ENCODE measurements around the gene NEDD4L. TPM values are rescaled to one million over a fixed set of nuclear protein-coding genes. Genes with fewer than 3 reads are reported as not detected.
"Not testable (repeated sequence)": the region's sequence is repeated elsewhere in the genome, so short reads cannot be mapped to it uniquely, and the experiment has no call there.

Gene NEDD4L
- total and polyA plus RNA-seq, 4 experiments from 2014 or later: 2.8 to 4.1 (median 3.8) TPM

DNA sequence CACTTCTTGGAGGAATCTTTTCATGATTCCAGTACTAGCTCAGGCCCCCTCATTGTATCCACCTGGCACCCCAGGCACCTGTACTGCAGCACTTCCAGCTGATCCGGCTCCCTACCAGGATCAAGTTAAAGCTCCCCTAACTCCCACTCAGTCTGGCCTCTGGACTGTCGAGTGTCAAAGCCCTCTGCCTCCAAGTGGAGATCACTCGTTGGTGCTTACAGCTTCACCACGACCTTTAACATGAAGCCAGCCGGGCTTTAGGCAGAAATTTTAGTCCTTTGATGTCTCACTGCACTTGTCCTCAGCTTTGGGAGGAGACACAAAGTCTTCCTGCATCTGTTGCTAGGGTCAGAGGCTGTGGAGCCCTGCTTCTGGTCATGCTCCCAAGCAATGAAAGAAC lies 387.2 kb downstream of the NEDD4L start:
- no peak overlapping the region for H3K27ac Mint-ChIP-seq
- POLR2A ChIA-PET (ENCODE audit: partially characterized antibody): no interaction called here
- H3K27me3 ChIP-seq (ENCODE audit: insufficient read depth, low read length): no peaks in the 10 kb centered on the region
- no peaks in the 10 kb centered on the region for H3K36me3 Mint-ChIP-seq
- H3K4me1 ChIP-seq (ENCODE audit: insufficient read depth, low read length): no peaks in the 10 kb centered on the region
- intact Hi-C loops (cut with micrococcal nuclease): no loop called here
- H3K9me3 Mint-ChIP-seq: peaks cover 0 to 2% (median 0%) of the 10 kb centered on the region in 8 donors
- no peak overlapping the region for H3K4me3 Mint-ChIP-seq
- no peaks in the 10 kb centered on the region for H3K27me3 Mint-ChIP-seq
- H3K4me1 Mint-ChIP-seq: no peaks in the 10 kb centered on the region
- no peak for DNase-seq
- CTCF ChIA-PET (ENCODE audit: partially characterized antibody): no interaction called here
- H3K36me3 ChIP-seq (ENCODE audit: insufficient read depth, low read length): no peaks in the 10 kb centered on the region
- H3K4me3 ChIP-seq (ENCODE audit: low read length in 2 of 2): no peak overlapping the region
- H3K27ac ChIP-seq (ENCODE audit: low read depth, low read length): no peak overlapping the region
- no peaks in the 10 kb centered on the region for H3K9me3 ChIP-seq (ENCODE audit: control insufficient read depth in 1 of 2, low read length in 2 of 2)

DNA sequence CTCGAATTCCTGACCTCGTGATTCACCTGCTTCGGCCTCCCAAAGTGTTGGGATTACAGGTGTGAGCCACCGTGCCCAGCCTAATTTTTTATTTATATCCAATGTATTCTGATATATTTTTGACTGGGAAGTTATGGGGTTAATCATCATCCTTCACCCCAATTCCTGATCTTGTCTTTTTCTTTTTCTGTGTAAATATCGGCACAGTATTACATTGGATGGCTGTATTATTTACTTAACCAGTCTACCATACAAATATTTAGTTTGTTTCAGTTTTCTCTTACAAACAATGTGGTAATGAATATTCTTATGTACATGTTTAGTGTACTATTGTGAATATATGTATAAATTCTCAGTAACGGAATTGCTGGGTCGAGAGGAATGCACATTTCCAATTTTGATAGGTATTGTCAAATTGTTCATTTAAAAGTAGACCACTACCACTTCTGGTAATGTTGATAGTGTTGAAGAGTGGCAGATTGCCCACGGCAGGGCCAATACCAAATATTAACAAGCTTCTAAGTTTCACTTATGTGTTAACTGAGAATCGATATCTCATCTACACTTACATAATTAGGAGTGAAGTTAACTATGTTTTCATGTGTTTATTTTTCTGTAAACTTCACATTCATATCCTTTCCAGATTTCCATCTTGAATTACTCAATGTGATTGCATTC lies 388.2 kb downstream of the NEDD4L start:
- no peak for DNase-seq
- CTCF ChIA-PET (ENCODE audit: partially characterized antibody): no interaction called here
- H3K9me3 ChIP-seq (ENCODE audit: control insufficient read depth in 1 of 2, low read length in 2 of 2): no peaks in the 10 kb centered on the region
- no peak overlapping the region for H3K27ac ChIP-seq (ENCODE audit: low read depth, low read length)
- intact Hi-C loops (cut with micrococcal nuclease): no loop called here
- POLR2A ChIA-PET (ENCODE audit: partially characterized antibody): no interaction called here
- H3K27me3 ChIP-seq (ENCODE audit: insufficient read depth, low read length): no peaks in the 10 kb centered on the region
- no peaks in the 10 kb centered on the region for H3K4me1 ChIP-seq (ENCODE audit: insufficient read depth, low read length)
- Mint-ChIP-seq H3K9me3 (peaks cover 0 to 2% (median 0%) of the 10 kb centered on the region in 8 donors), H3K4me1 (no peaks in the 10 kb centered on the region), H3K36me3 (no peaks in the 10 kb centered on the region), H3K27me3 (no peaks in the 10 kb centered on the region), H3K27ac (no peak overlapping the region), H3K4me3 (no peak overlapping the region)
- H3K36me3 ChIP-seq (ENCODE audit: insufficient read depth, low read length): no peaks in the 10 kb centered on the region
- H3K4me3 ChIP-seq (ENCODE audit: low read length in 2 of 2): no peak overlapping the region

DNA sequence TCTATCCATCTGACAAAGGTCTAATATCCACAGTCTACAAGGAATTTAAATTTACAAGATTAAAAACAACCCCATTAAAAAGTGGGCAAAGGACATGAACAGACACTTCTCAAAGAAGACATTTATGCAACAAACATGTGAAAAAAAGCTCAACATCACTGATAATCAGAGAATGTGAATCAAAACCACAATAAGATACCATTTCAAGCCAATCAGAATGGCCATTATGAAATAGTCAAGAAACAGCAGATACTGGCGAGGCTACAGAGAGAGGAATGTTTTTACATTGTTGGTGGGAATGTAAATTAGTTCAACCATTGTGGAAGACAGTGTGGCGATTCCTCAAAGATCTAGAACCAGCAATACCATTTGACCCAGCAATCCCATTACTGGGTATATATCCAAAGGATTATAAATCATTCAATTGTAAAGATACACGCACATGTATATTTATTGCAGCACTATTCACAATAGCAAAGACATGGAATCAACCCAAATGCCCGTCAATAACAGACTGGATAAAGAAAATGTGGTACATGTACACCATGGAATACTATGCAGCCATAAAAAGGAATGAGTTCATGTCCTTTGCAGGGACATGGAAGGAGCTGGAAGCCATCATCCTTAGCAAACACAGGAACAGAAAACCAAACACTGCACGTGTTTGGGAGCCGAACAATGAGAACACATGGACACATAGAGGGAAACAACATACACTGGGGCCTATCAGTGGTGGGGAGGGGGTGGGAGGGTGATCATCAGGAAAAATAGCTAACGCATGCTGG lies 391.4 kb downstream of the NEDD4L start:
- CTCF ChIA-PET (ENCODE audit: partially characterized antibody); H3K36me3 Mint-ChIP-seq; intact Hi-C loops (cut with micrococcal nuclease); DNase-seq; H3K4me3 Mint-ChIP-seq; POLR2A ChIA-PET (ENCODE audit: partially characterized antibody); H3K27me3 Mint-ChIP-seq; H3K9me3 Mint-ChIP-seq; H3K27me3 ChIP-seq (ENCODE audit: insufficient read depth, low read length); H3K27ac ChIP-seq (ENCODE audit: low read depth, low read length); H3K36me3 ChIP-seq (ENCODE audit: insufficient read depth, low read length); H3K4me3 ChIP-seq (ENCODE audit: low read length in 2 of 2); H3K9me3 ChIP-seq (ENCODE audit: control insufficient read depth in 1 of 2, low read length in 2 of 2): not testable (repeated sequence)
- peaks cover 16 to 21% (median 18%) of the 10 kb centered on the region in 4 donors for H3K4me1 Mint-ChIP-seq
- peak overlapping the region in 1 of 7 donors; percentile 54 for H3K27ac Mint-ChIP-seq
- peaks cover 18% of the 10 kb centered on the region for H3K4me1 ChIP-seq (ENCODE audit: insufficient read depth, low read length)

DNA sequence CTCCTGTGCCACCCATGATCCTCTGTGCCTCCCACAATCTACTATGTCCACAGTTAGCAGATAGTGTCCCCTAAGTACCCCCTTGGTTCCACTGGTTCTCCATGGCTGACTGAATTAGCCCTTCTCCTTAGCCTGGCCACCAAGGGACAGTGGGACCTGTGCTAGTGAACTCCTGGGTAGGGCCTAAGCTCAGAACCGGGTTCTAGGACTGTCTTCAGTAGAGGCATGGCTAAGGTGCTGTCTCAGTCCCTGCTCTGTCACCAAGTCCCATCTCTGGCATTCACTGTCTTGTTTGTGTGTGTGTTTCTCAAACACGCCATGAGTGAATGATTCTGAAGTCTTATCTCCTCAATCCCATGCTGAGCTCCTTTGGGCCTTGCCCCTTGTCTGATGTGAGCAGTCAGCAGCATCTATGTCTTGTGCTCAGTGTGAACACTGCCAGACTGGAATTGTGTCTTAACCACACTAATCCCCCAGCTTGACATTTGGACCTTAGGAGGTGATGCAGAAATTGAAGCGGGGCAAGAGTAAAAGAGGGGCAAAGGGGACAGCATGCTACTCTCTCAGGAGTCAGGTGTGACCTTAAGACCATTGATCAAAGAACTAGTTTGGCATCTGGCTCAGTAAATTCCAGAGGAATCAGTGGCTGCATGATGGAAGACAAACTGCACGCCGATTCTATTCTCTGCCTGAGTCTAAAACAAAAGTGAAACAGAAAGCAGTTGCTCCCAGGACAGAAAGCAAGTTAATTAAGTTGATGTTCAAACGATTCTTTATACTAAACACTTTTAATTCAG lies 394.3 kb downstream of the NEDD4L start:
- peak in 4 of 5 donors; percentile 2 to 39 (median 18) for DNase-seq
- POLR2A ChIA-PET (ENCODE audit: partially characterized antibody): no interaction called here
- Mint-ChIP-seq H3K9me3 (peaks cover 0 to 2% (median 0%) of the 10 kb centered on the region in 8 donors), H3K36me3 (no peaks in the 10 kb centered on the region), H3K27ac (peak overlapping the region; percentile 1 to 92 (median 86)), H3K27me3 (peaks cover 0 to 1% of the 10 kb centered on the region in 2 donors), H3K4me1 (peaks cover 16 to 21% (median 18%) of the 10 kb centered on the region in 4 donors), H3K4me3 (peak overlapping the region; percentile 75 to 91 (median 88))
- CTCF ChIA-PET (ENCODE audit: partially characterized antibody): interaction anchor here (1.2 kb wide), 1 partner anchor 10 kb away, joined by 3 read pairs; no protein-coding TSS in a partner anchor
- intact Hi-C loops (cut with micrococcal nuclease): no loop called here
- Histone ChIP-seq H3K4me1 (ENCODE audit: insufficient read depth, low read length) (peaks cover 18% of the 10 kb centered on the region), H3K9me3 (ENCODE audit: control insufficient read depth in 1 of 2, low read length in 2 of 2) (no peaks in the 10 kb centered on the region), H3K27me3 (ENCODE audit: insufficient read depth, low read length) (no peaks in the 10 kb centered on the region), H3K36me3 (ENCODE audit: insufficient read depth, low read length) (no peaks in the 10 kb centered on the region), H3K27ac (ENCODE audit: low read depth, low read length) (no peak overlapping the region), H3K4me3 (ENCODE audit: low read length in 2 of 2) (peak overlapping the region; percentile 24 to 36)

DNA sequence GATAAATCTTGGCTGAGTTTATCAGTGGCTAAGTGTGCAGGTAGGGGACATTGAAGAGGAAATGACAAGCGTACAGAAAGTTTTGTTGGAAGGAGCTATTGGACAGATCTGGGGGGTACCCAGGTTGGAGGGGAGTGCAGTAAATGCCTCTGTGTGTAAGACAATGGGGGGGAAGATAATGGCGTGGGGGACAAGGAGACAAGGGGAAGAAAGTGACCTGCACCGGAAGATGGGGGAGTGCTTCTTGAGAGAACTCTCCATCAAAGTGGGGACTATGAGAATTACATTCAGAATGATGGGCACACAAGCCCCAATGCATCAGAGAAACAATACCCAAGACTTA lies 394.9 kb downstream of the NEDD4L start:
- H3K27me3 ChIP-seq (ENCODE audit: insufficient read depth, low read length): no peaks in the 10 kb centered on the region
- Mint-ChIP-seq H3K4me1 (peaks cover 16 to 21% (median 18%) of the 10 kb centered on the region in 4 donors), H3K4me3 (peak overlapping the region; percentile 75 to 91 (median 88)), H3K27ac (peak overlapping the region; percentile 1 to 92 (median 86)), H3K36me3 (no peaks in the 10 kb centered on the region), H3K9me3 (peaks cover 0 to 2% (median 0%) of the 10 kb centered on the region in 8 donors), H3K27me3 (peaks cover 0 to 1% of the 10 kb centered on the region in 2 donors)
- H3K4me1 ChIP-seq (ENCODE audit: insufficient read depth, low read length): peaks cover 18% of the 10 kb centered on the region
- DNase-seq: peak in 1 of 5 donors; percentile 23
- intact Hi-C loops (cut with micrococcal nuclease): no loop called here
- no peaks in the 10 kb centered on the region for H3K36me3 ChIP-seq (ENCODE audit: insufficient read depth, low read length)
- no peaks in the 10 kb centered on the region for H3K9me3 ChIP-seq (ENCODE audit: control insufficient read depth in 1 of 2, low read length in 2 of 2)
- H3K4me3 ChIP-seq (ENCODE audit: low read length in 2 of 2): peak overlapping the region; percentile 24 to 36
- no peak overlapping the region for H3K27ac ChIP-seq (ENCODE audit: low read depth, low read length)
- ChIA-PET POLR2A (ENCODE audit: partially characterized antibody) (no interaction called here), CTCF (ENCODE audit: partially characterized antibody) (no interaction called here)

DNA sequence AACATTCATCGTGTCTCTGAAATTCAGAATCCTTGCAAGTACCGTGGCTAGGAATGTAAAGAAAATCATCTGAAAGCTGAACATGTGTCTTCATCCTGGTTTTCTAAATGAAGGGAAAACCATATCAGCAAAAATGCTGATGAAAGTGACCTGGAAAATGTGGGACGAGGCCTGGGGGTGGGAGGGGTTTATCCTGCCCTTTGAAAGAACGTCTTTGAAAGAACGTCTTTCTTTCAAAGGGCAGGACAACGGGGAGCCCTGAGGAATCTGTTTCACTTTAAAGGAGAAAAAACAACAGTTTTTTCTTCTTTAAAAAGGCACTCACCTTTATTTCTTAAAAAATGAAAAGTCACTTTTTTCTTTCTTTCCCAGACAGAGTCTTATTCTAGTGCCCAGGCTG lies 399.6 kb downstream of the NEDD4L start:
- H3K9me3 ChIP-seq (ENCODE audit: control insufficient read depth in 1 of 2, low read length in 2 of 2): no peaks in the 10 kb centered on the region
- peaks cover 0 to 4% of the 10 kb centered on the region in 2 donors for H3K27me3 Mint-ChIP-seq
- intact Hi-C loops (cut with micrococcal nuclease): no loop called here
- H3K4me1 Mint-ChIP-seq: peaks cover 5 to 14% (median 8%) of the 10 kb centered on the region in 4 donors
- H3K27ac ChIP-seq (ENCODE audit: low read depth, low read length): no peak overlapping the region
- no peak overlapping the region for H3K4me3 Mint-ChIP-seq
- no peak overlapping the region for H3K4me3 ChIP-seq (ENCODE audit: low read length in 2 of 2)
- CTCF ChIA-PET (ENCODE audit: partially characterized antibody): no interaction called here
- POLR2A ChIA-PET (ENCODE audit: partially characterized antibody): no interaction called here
- no peaks in the 10 kb centered on the region for H3K27me3 ChIP-seq (ENCODE audit: insufficient read depth, low read length)
- H3K36me3 ChIP-seq (ENCODE audit: insufficient read depth, low read length): no peaks in the 10 kb centered on the region
- no peak for DNase-seq
- H3K4me1 ChIP-seq (ENCODE audit: insufficient read depth, low read length): peaks cover 8% of the 10 kb centered on the region
- H3K9me3 Mint-ChIP-seq: no peaks in the 10 kb centered on the region
- no peaks in the 10 kb centered on the region for H3K36me3 Mint-ChIP-seq
- no peak overlapping the region for H3K27ac Mint-ChIP-seq

DNA sequence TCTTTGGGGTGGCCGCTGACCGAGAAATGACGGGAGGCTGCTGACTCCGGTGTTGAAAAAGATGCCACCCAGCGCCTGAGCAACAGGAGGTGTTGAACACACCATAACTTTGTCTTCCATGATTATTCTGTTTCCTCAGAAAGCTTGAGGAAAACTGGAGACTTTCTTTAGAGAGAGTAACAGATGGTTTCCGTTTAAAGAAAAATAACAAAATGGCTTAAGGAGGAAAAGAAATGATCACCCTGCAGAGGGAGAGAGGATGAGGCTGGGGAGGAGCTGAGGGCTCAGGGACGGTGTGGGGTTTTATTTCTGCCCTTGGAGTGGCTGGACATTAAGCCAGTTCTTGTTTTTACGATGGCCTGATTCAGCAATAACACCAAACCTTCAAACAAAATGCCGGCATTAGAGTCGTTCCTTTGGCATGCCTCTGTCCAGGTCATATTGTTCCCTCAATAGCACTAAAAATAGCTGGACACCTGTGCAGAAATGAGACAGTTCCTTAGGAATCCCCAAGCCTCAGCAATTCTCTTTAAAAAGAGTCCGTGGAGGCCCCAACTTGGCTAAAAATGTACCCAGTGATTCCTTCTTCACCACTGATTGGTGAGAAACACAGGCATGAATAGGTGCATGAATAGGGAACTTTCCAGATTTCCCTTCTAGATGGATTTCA lies 402.5 kb downstream of the NEDD4L start:
- DNase-seq: no peak
- Histone ChIP-seq H3K4me3 (ENCODE audit: low read length in 2 of 2) (no peak overlapping the region), H3K4me1 (ENCODE audit: insufficient read depth, low read length) (no peaks in the 10 kb centered on the region), H3K9me3 (ENCODE audit: control insufficient read depth in 1 of 2, low read length in 2 of 2) (no peaks in the 10 kb centered on the region), H3K27me3 (ENCODE audit: insufficient read depth, low read length) (no peaks in the 10 kb centered on the region), H3K27ac (ENCODE audit: low read depth, low read length) (no peak overlapping the region), H3K36me3 (ENCODE audit: insufficient read depth, low read length) (no peaks in the 10 kb centered on the region)
- H3K27ac Mint-ChIP-seq: no peak overlapping the region
- CTCF ChIA-PET (ENCODE audit: partially characterized antibody): no interaction called here
- H3K4me3 Mint-ChIP-seq: no peak overlapping the region
- H3K36me3 Mint-ChIP-seq: no peaks in the 10 kb centered on the region
- no peaks in the 10 kb centered on the region for H3K4me1 Mint-ChIP-seq
- no peaks in the 10 kb centered on the region for H3K9me3 Mint-ChIP-seq
- intact Hi-C loops (cut with micrococcal nuclease): no loop called here
- H3K27me3 Mint-ChIP-seq: peaks cover 0 to 3% of the 10 kb centered on the region in 2 donors
- POLR2A ChIA-PET (ENCODE audit: partially characterized antibody): no interaction called here
